ENCODE results near the gene MXRA7. TPM values are rescaled to one million over a fixed set of nuclear protein-coding genes. Genes with fewer than 3 reads are reported as not detected.
"Not testable (repeated sequence)": the region's sequence is repeated elsewhere in the genome, so short reads cannot be mapped to it uniquely, and the experiment has no call there.

The MXRA7 gene
- total RNA-seq, 4 donors from 2014 or later = 44.5 to 67.8 (median 56.9) TPM

DNA sequence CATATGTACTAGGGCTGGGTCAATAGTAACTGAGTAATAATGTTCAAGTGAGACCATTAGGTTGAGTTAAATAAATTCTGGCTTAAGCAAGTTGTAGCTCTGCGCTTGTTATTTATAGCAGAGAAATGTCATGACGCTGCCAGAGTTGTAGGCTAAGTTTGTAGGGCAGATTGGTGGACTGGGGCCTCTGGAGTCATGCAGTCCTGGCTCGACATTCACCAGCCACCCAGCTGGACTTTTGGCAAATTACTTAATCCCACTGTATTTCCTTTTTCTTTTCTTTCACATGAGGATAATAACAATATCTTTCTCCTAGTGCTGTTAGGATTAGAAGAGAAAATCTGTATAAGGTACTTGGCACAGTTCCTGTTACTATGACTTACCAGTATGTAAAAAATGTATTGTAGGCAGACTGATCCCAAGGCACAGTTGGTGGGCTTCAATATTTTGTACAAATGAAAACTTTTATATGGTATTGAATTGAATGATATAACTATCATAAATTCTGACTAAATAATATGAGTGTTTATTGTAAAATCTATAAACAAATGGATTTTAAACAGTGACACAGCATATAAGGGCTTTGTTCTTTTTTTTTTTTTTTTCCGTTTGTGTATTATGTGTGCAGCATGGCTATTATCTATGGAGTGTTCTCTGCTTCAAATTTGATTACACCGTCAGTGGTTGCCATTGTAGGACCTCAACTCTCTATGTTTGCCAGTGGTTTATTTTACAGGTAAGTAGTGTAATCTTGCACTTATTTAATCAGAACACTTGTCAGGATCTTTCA lies 29.8 kb upstream of the MXRA7 start:
- Histone ChIP-seq H3K27me3 (no peaks in the 10 kb centered on the region), H3K27ac (no peak overlapping the region), H3K36me3 (peaks cover 42% of the 10 kb centered on the region), H3K9me3 (no peaks in the 10 kb centered on the region), H3K4me3 (no peak overlapping the region), H3K4me1 (peaks cover 24% of the 10 kb centered on the region)
- no peak for DNase-seq (ENCODE audit: low spot score in 2 of 2)
- 63% methylated on average over 5 of the region's 5 CpGs for WGBS
- no peak for TF ChIP-seq POLR2A (IDR thresholded peaks at IDR 0.05)
- TF ChIP-seq, protein P1, sequence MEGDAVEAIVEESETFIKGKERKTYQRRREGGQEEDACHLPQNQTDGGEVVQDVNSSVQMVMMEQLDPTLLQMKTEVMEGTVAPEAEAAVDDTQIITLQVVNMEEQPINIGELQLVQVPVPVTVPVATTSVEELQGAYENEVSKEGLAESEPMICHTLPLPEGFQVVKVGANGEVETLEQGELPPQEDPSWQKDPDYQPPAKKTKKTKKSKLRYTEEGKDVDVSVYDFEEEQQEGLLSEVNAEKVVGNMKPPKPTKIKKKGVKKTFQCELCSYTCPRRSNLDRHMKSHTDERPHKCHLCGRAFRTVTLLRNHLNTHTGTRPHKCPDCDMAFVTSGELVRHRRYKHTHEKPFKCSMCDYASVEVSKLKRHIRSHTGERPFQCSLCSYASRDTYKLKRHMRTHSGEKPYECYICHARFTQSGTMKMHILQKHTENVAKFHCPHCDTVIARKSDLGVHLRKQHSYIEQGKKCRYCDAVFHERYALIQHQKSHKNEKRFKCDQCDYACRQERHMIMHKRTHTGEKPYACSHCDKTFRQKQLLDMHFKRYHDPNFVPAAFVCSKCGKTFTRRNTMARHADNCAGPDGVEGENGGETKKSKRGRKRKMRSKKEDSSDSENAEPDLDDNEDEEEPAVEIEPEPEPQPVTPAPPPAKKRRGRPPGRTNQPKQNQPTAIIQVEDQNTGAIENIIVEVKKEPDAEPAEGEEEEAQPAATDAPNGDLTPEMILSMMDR (IDR thresholded peaks at IDR 0.05) = no peak
- TF ChIP-seq POLR2AphosphoS5 (IDR thresholded peaks at IDR 0.05) = no peak
- no peak for TF ChIP-seq EP300 (IDR thresholded peaks at IDR 0.05)

DNA sequence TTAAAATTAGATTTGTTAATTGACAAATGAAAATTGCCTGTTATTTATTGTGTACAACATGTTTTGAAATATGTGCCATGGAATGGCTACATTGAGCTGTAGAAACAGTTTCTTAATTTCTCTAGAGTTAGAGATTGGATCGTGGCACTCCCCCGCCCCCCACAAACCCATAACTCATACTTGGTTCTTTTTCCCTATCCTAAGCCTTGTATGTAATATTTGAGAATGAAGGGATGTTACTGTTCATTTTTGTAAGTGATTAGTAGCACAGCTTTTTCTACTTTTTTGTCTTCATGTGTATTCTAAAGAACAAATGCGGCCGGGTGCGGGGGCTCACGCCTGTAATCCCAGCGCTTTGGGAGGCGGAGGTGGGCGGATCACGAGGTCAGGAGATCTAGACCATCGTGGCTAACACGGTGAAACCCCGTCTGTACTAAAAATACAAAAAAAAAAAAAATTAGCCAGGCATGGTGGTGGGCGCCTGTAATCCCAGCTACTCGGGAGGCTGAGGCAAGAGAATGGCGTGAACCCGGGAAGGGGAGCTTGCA lies 28.9 kb upstream of the MXRA7 start:
- H3K4me3 ChIP-seq; H3K27ac ChIP-seq; DNase-seq (ENCODE audit: low spot score in 2 of 2); H3K27me3 ChIP-seq; H3K9me3 ChIP-seq: not testable (repeated sequence)
- peaks cover 33% of the 10 kb centered on the region for H3K4me1 ChIP-seq
- peaks cover 40% of the 10 kb centered on the region for H3K36me3 ChIP-seq
- 91% methylated on average over 17 of the region's 17 CpGs for WGBS

DNA sequence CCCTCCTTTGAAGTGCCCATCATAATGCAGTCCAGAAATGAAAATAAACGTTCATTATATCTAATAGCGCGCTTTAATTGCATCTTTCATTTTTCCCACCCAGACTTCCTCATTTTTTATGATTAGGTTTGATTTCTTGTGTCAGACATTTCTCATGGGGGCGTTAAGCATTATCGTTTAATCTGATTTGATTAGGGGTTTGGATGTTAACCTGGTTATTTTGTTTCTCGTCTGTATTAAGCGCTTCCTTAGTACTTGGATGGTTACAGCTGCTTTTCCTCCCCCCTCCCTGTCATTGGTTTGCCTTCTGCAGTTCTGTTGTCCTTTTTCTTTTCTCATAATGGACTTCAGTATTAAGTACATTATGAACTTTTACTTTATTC lies 27.7 kb upstream of the MXRA7 start:
- Histone ChIP-seq H3K4me1 (peaks cover 45% of the 10 kb centered on the region), H3K9me3 (no peaks in the 10 kb centered on the region)
- 1% methylated on average over 7 of the region's 7 CpGs for WGBS

DNA sequence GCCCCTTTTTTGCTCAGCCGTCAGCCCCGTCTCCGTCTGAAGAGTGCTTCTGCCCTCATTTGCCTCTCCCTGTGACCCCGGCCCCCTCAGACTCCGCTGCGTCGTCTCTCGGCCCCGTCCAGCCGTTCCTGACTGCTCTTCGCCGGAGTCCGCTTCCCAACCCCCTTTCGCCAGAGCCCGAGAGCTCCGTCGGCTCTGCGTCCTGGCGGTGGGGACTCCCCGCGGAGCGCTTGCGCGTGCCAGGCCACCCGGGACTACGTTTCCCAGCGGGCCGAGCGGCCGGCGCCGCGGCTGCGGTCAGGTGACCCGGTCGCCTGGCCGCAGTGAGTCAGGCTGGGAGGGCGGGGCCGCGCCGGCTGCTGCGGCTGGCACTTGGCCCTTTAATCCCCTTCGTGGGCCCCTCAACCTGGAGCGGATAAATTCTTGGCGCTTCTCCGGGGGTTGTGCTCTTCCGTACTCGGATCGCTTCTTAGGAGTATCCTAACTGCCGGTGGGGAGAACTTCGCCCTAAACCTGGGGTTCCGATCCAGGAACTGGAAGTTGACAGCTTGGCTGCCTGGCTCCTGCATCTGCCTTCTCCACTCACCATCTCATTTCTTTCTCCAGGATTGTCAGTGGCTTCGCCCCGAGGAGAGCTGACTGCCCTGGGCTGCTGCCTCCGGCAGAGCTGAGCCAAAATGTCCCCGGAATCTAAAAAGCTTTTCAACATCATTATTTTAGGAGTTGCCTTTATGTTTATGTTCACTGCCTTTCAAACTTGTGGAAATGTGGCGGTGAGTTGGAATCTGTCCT lies 27.1 kb upstream of the MXRA7 start, which contains the start of gene MFSD11:
Gene MFSD11, plus strand, starts transcription at position 444 of the 792 bp plus-strand sequence. Its CDS starts 234 bp downstream, at position 678.
- TF ChIP-seq POLR2AphosphoS5 (IDR thresholded peaks at IDR 0.05) (no peak), POLR2A (IDR thresholded peaks at IDR 0.05) (no peak), EP300 (IDR thresholded peaks at IDR 0.05) (no peak)
- TF ChIP-seq, protein P1 (IDR thresholded peaks at IDR 0.05) = no peak
- under 1% methylated on average over 29 of the region's 57 CpGs for WGBS

More for the DNA sequence above, 27.7 kb upstream of the MXRA7 start:
- no peaks in the 10 kb centered on the region for H3K27me3 ChIP-seq
- H3K36me3 ChIP-seq = peaks cover 40% of the 10 kb centered on the region
- H3K4me3 ChIP-seq = peak overlapping the region; percentile 82
- H3K27ac ChIP-seq = peak overlapping the region; percentile 98
- TF ChIP-seq POLR2AphosphoS5 (IDR thresholded peaks at IDR 0.05) (no peak), EP300 (IDR thresholded peaks at IDR 0.05) (no peak), POLR2A (IDR thresholded peaks at IDR 0.05) (no peak)
- TF ChIP-seq, protein P1 (IDR thresholded peaks at IDR 0.05) = no peak
- no peak for DNase-seq (ENCODE audit: low spot score in 2 of 2)

DNA sequence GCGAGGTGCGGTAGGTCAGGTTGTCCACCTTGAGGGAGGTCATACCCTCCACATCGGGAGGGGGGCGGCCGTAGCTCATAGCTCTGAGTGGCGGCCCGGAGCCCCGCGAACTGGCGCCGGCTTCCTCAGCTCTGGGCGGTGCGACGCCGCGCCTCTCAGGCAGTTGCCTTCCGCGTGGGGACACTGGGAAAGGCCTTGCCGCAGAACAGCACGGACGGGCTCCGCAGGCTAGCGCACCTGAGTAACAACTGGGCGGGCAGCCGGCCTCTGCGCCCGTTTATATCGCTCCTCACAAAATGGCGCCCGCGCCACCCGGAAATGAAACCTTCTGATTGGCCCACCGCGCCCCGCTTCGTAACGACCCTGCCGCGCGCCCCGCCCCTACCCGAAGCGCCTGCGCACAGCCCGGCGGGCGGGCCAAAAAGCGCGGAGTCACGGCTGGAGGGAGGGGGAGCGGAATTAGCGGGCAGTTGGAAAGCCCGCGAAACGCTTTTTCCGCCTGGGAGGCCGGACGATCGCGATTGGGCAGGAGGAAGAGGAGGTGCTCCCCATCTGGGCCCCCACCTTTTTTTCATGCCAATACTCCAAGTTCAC lies 26.4 kb upstream of the MXRA7 start, which contains the start of gene SRSF2:
Gene SRSF2, minus strand, starts transcription at position 250 of the 594 bp plus-strand sequence. Its CDS starts 171 bp downstream, at position 79.
- peaks cover 58% of the 10 kb centered on the region for H3K4me1 ChIP-seq
- TF ChIP-seq POLR2AphosphoS5 (IDR thresholded peaks at IDR 0.05) (peak; percentile 98 to 100 (median 100)), EP300 (IDR thresholded peaks at IDR 0.05) (no peak), POLR2A (IDR thresholded peaks at IDR 0.05) (peak; percentile 99 to 100)
- TF ChIP-seq, protein P1 (IDR thresholded peaks at IDR 0.05) = no peak
- WGBS = 0% methylated on average over 4 of the region's 60 CpGs

More for the DNA sequence above, 27.1 kb upstream of the MXRA7 start, which contains the start of gene MFSD11:
- Histone ChIP-seq H3K9me3 (no peaks in the 10 kb centered on the region), H3K36me3 (peaks cover 40% of the 10 kb centered on the region), H3K27ac (peak within 1 kb of the TSS; percentile 98), H3K4me3 (peak within 1 kb of the TSS; percentile 82), H3K4me1 (peaks cover 51% of the 10 kb centered on the region), H3K27me3 (no peaks in the 10 kb centered on the region)
- DNase-seq (ENCODE audit: low spot score in 2 of 2) = peak; percentile 93 to 94

More for the DNA sequence above, 26.4 kb upstream of the MXRA7 start, which contains the start of gene SRSF2:
- peak within 1 kb of the TSS; percentile 98 for H3K27ac ChIP-seq
- peak; percentile 99 for DNase-seq (ENCODE audit: low spot score in 2 of 2)
- H3K36me3 ChIP-seq = peaks cover 39% of the 10 kb centered on the region
- H3K27me3 ChIP-seq = no peaks in the 10 kb centered on the region
- peak within 1 kb of the TSS; percentile 82 for H3K4me3 ChIP-seq
- no peaks in the 10 kb centered on the region for H3K9me3 ChIP-seq
